CD8-positive, alpha-beta memory T cell (primary cell): ENCODE measurements around the gene CFAP251. TPM values are rescaled to one million over a fixed set of nuclear protein-coding genes. Genes with fewer than 3 reads are reported as not detected.
"Not testable (repeated sequence)": the region's sequence is repeated elsewhere in the genome, so short reads cannot be mapped to it uniquely, and the experiment has no call there.

ENCODE experiments used
- CTCF ChIA-PET: fragments of 350-600 bp; sonication (Branson Sonifier 250); formaldehyde crosslinking; loops from one replicate; lab custom pipeline; 2021; ENCODE audit warnings: antibody characterized with exemption; lab: Charles Lee
- POLR2A ChIA-PET: fragments of 350-600 bp; sonication (Branson Sonifier 250); formaldehyde crosslinking; loops from one replicate; lab custom pipeline; 2021; ENCODE audit warnings: antibody characterized with exemption; lab: Charles Lee
- DNase-seq, 5 donors: peaks; one replicate each; pipeline versions ENCODE4 v3.0.0 to v3.0.0-alpha.2; 2020 to 2022; ENCODE audit warnings: mixed read lengths in 1 of 5
- H3K27ac ChIP-seq: one replicate; pipeline ENCODE4 v1.7.0; 2013; ENCODE audit warnings: low read depth, mild to moderate bottlenecking, low read length, moderate library complexity
- H3K27me3 ChIP-seq: 2 replicates; pipeline ENCODE4 v1.7.0; 2013; ENCODE audit warnings: low read length, mild to moderate bottlenecking; ENCODE audit not compliant: insufficient read depth, poor library complexity, severe bottlenecking
- H3K36me3 ChIP-seq: 2 replicates; pipeline ENCODE4 v1.7.0; 2013; ENCODE audit warnings: mild to moderate bottlenecking, low read length, moderate library complexity; ENCODE audit not compliant: insufficient read depth
- H3K4me1 ChIP-seq: 2 replicates; pipeline ENCODE4 v1.7.0; 2013; ENCODE audit warnings: mild to moderate bottlenecking, low read length, moderate library complexity; ENCODE audit not compliant: insufficient read depth
- H3K4me3 ChIP-seq: 2 replicates; pipeline ENCODE4 v1.7.0; 2013; ENCODE audit warnings: mild to moderate bottlenecking, low read length
- H3K9me3 ChIP-seq: 2 replicates; pipeline ENCODE4 v1.7.0; 2013; ENCODE audit warnings: mild to moderate bottlenecking, low read length
- H3K27ac Mint-ChIP-seq, 8 donors: one replicate each; pipeline ENCODE4 v1.8.0; 2020 to 2021; ENCODE audit warnings: mixed read lengths in 8 of 8, mild to moderate bottlenecking in 6 of 8, inconsistent platforms in 3 of 8, moderate library complexity in 3 of 8
- H3K27me3 Mint-ChIP-seq, 2 donors: one replicate each; pipeline ENCODE4 v1.8.0; 2020 to 2021; ENCODE audit warnings: mixed read lengths in 2 of 2, mild to moderate bottlenecking in 1 of 2, moderate library complexity in 1 of 2
- H3K36me3 Mint-ChIP-seq, 3 donors: one replicate each; pipeline ENCODE4 v1.8.0; 2020 to 2021; ENCODE audit warnings: mixed read lengths in 3 of 3, inconsistent platforms in 1 of 3, mild to moderate bottlenecking in 1 of 3
- H3K4me1 Mint-ChIP-seq, 3 donors: one replicate each; pipeline ENCODE4 v1.8.0; 2020 to 2021; ENCODE audit warnings: mixed read lengths in 3 of 3, inconsistent platforms in 1 of 3, mild to moderate bottlenecking in 1 of 3
- H3K4me3 Mint-ChIP-seq, 7 donors: one replicate each; pipeline ENCODE4 v1.8.0; 2020 to 2021; ENCODE audit warnings: mixed read lengths in 7 of 7, mild to moderate bottlenecking in 6 of 7, moderate library complexity in 4 of 7, inconsistent platforms in 2 of 7
- H3K9me3 Mint-ChIP-seq, 5 donors: one replicate each; pipeline ENCODE4 v1.8.0; 2020 to 2022; ENCODE audit warnings: mixed read lengths in 5 of 5, mild to moderate bottlenecking in 3 of 5, moderate library complexity in 2 of 5, inconsistent platforms in 1 of 5
- polyA plus RNA-seq: library from polyadenylated mRNA; unstranded; fragments of 300-500 nt; fragmentation: Illumina TruSeq; gene quantifications from one replicate; pipeline ENCODE4 v1.2.3, GENCODE V29; 2021
- total RNA-seq, 2 experiments: library from RNA; stranded (reverse); gene quantifications; one replicate each; pipeline ENCODE4 v1.2.3, GENCODE V29; 2021

CFAP251 gene, protein sequence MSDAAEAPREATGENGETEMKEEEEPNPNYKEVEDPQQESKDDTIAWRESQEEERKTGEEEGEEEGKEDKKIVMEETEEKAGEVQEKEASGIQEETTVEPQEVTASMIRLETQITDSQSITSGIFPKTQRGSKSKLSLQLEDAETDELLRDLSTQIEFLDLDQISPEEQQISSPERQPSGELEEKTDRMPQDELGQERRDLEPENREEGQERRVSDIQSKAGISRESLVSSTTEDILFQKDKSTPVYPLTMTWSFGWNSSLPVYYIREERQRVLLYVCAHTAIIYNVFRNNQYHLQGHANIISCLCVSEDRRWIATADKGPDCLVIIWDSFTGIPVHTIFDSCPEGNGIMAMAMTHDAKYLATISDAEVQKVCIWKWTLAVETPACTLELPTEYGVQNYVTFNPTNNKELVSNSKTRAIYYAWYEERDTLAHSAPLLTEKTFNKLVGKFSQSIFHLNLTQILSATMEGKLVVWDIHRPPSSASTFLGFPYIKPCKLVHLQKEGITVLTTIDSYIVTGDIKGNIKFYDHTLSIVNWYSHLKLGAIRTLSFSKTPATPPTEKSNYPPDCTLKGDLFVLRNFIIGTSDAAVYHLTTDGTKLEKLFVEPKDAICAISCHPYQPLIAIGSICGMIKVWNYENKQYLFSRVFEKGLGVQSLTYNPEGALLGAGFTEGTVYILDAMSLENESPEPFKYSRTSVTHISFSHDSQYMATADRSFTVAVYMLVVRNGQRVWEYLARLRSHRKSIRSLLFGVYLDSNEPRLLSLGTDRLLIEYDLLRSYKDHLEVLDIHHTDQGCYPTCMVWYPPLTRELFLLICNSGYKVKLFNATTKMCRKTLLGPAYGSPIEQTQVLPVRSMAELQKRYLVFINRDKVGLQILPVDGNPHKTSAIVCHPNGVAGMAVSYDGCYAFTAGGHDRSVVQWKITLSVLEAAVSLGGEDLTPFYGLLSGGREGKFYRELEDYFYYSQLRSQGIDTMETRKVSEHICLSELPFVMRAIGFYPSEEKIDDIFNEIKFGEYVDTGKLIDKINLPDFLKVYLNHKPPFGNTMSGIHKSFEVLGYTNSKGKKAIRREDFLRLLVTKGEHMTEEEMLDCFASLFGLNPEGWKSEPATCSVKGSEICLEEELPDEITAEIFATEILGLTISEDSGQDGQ
- total RNA-seq (under 1 TPM; 0.31 to 0.72 TPM), polyA plus RNA-seq (not detected)

DNA sequence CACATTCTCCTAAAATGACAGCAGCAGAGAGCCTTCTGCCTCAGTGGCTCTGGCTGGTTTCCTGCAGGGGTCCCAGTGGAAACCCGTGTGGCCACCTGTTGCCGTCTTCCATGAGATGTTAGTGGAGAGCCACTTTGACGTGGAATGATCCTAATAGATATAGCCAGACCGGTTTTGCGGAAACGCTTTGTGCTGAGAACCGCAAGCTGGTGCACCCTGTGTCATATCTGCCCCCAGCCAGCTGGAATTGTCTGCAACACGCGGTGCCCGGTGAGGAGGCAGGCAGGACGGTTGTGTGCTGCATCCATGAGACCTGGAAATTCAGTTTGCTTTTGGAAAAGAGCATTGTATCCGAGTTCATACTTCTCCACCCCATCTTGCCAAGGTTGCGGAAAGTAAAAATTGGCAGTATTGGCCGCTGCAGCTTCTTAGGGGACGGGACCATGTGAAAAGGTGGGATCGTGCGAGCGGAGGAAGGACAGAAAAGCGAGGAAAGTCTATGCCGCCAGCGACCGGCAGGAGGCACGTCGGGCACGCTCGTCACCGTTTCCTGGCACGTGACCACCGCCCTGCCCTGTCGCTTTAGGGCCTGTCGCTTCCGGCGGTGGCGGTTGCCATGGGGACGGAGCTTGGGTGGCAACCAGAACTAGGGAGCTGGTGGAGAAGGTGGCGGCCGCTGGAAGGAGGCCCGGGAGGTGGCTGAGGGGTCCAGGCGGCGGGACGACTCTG is at the start of gene CFAP251:
TSS of gene CFAP251 (plus strand) at position 643 of the 729 bp plus-strand sequence. CDS start 2,714 bp downstream, outside the sequence.
- ChIA-PET CTCF (interaction anchor here (0.6 to 3.2 kb wide), 13 partner anchors 9 to 287 kb away, joined by 3 to 16 read pairs (median 5); no protein-coding TSS in a partner anchor), POLR2A (interaction anchor here (0.6 kb wide), 2 partner anchors 29 to 349 kb away, joined by 4 to 5 read pairs; no protein-coding TSS in a partner anchor)
- H3K4me3 Mint-ChIP-seq, result peak within 1 kb of the TSS; percentile 72 to 88 (median 85)
- no peaks in the 10 kb centered on the region for H3K27me3 Mint-ChIP-seq
- H3K27ac Mint-ChIP-seq, result peak within 1 kb of the TSS; percentile 91 to 99 (median 96)
- H3K4me1 Mint-ChIP-seq, result peaks cover 5 to 14% (median 11%) of the 10 kb centered on the region in 3 donors
- Histone ChIP-seq H3K4me1 (peaks cover 9% of the 10 kb centered on the region), H3K27ac (peak within 1 kb of the TSS; percentile 64), H3K9me3 (no peaks in the 10 kb centered on the region), H3K36me3 (no peaks in the 10 kb centered on the region), H3K27me3 (no peaks in the 10 kb centered on the region), H3K4me3 (peak within 1 kb of the TSS; percentile 54)
- peaks cover 0 to 33% (median 4%) of the 10 kb centered on the region in 3 donors for H3K36me3 Mint-ChIP-seq
- DNase-seq, result peak; percentile 94 to 99 (median 98)
- H3K9me3 Mint-ChIP-seq, result no peaks in the 10 kb centered on the region

DNA sequence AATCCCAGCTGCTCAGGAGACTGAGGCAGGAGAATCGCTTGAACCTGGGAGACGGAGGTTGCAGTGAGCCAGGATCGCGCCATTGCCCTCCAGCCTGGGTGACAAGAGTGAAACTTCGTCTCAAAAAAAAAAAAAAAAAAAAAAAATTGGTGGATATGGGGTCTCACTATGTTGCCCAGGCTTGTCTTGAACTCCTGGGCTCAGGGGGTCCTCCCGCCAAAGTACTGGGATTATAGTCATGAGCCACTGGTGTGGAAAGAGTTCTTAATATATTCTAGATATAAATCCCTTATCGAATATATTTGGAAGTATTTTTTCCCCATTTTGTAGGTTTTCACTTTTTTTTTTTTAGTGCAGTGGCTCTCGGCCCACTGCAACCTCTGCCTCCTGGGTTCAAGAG is 49.2 kb upstream of the CFAP251 start:
- H3K9me3 ChIP-seq, H3K4me1 ChIP-seq, H3K4me1 Mint-ChIP-seq, H3K27me3 ChIP-seq, H3K9me3 Mint-ChIP-seq, H3K27ac ChIP-seq, H3K36me3 ChIP-seq, DNase-seq, H3K27ac Mint-ChIP-seq, H3K36me3 Mint-ChIP-seq, POLR2A ChIA-PET, H3K27me3 Mint-ChIP-seq, H3K4me3 Mint-ChIP-seq, CTCF ChIA-PET, H3K4me3 ChIP-seq: not testable (repeated sequence)

DNA sequence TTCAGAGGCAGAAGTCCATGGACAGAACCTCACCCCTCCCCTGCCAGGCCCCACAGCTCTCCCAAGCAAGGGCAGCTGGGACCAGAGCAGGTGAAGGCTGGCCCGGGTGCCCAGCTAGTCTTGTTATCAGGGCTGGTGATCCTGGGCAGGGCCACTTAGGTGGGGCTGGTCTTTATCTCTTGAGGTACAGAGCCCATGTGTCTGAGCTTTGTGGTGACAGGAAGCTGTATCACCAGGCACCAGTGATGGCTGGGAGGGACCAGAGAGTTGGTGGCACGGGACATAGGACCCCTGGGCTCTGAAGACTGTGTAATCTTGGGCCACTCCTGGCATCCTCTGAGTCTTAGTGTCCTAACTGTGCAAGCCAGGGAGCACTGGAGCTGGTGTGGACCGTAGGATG is 46.9 kb upstream of the CFAP251 start:
- H3K4me3 Mint-ChIP-seq, result no peak overlapping the region
- ChIA-PET CTCF (interaction anchor here (1.1 to 2.0 kb wide), 2 partner anchors 10 to 28 kb away, joined by 3 to 8 read pairs; no protein-coding TSS in a partner anchor), POLR2A (no interaction called here)
- Histone ChIP-seq H3K36me3 (no peaks in the 10 kb centered on the region), H3K4me3 (no peak overlapping the region), H3K4me1 (no peaks in the 10 kb centered on the region), H3K27me3 (no peaks in the 10 kb centered on the region), H3K27ac (no peak overlapping the region), H3K9me3 (no peaks in the 10 kb centered on the region)
- H3K27ac Mint-ChIP-seq, result no peak overlapping the region
- no peak for DNase-seq
- no peaks in the 10 kb centered on the region for H3K27me3 Mint-ChIP-seq
- H3K4me1 Mint-ChIP-seq, result no peaks in the 10 kb centered on the region
- no peaks in the 10 kb centered on the region for H3K9me3 Mint-ChIP-seq
- H3K36me3 Mint-ChIP-seq, result no peaks in the 10 kb centered on the region

DNA sequence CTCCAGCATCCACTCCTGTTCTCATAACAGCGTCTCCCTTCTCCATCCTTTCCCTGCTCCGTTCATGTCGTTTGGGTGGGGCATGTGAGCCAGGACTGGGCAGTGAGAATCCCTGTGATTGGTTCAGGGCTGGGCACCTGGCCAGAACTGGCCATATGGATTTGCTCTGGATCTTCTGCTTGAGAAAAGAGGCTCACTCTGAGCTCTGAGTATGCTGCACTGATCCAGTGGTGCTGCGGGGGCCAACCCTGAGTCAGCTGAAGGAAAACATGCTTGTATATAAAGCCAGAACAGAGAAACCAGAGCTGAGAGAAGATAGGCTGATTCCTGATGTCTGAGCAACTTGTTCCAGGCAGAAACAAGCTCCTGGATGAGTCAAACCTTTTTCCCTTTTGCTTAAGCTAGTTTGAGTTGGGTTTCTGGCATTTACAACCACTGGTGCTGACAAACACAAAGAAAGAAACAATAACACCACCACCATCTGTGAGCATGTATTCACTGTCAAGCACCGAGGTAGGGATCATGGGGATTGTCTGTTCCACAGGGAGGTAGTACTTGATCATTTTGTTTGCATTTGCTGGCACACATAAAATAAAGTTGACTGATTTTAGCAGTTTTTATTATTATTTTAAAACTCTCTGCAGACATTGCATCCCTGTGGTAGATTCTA is 45.7 kb upstream of the CFAP251 start:
- H3K27ac ChIP-seq, result no peak overlapping the region
- no peaks in the 10 kb centered on the region for H3K36me3 ChIP-seq
- DNase-seq, result no peak
- Mint-ChIP-seq H3K36me3 (no peaks in the 10 kb centered on the region), H3K27ac (peak overlapping the region in 1 of 8 donors; percentile 12), H3K9me3 (no peaks in the 10 kb centered on the region), H3K27me3 (no peaks in the 10 kb centered on the region), H3K4me3 (no peak overlapping the region), H3K4me1 (no peaks in the 10 kb centered on the region)
- no peaks in the 10 kb centered on the region for H3K9me3 ChIP-seq
- H3K27me3 ChIP-seq, result no peaks in the 10 kb centered on the region
- CTCF ChIA-PET, result no interaction called here
- POLR2A ChIA-PET, result interaction anchor here (0.8 kb wide), 1 partner anchor 383 kb away, joined by 3 read pairs; no protein-coding TSS in a partner anchor
- no peaks in the 10 kb centered on the region for H3K4me1 ChIP-seq
- no peak overlapping the region for H3K4me3 ChIP-seq

DNA sequence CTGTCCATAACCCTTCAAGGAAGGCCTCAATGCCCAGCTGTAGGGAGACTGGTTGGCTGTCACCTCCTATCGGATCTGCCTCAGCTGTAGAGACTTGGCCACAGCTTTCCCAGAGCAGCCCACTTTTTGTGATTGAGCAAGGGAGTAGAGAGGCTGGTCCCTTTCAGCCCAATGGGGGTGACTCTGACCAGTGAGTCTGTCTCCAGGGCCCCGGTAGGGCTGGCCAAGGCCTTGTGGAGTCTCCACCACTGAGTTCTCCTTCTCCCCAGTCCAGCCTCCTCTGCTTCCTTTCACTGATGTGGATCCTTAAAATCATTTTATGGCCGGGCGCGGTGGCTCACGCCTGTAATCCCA is 45.2 kb upstream of the CFAP251 start:
- Mint-ChIP-seq H3K4me3 (no peak overlapping the region), H3K27ac (peak overlapping the region in 1 of 8 donors; percentile 54), H3K36me3 (no peaks in the 10 kb centered on the region), H3K27me3 (no peaks in the 10 kb centered on the region), H3K4me1 (no peaks in the 10 kb centered on the region), H3K9me3 (no peaks in the 10 kb centered on the region)
- no peaks in the 10 kb centered on the region for H3K9me3 ChIP-seq
- H3K36me3 ChIP-seq, result no peaks in the 10 kb centered on the region
- CTCF ChIA-PET, result no interaction called here
- H3K4me3 ChIP-seq, result no peak overlapping the region
- no peak for DNase-seq
- H3K27me3 ChIP-seq, result no peaks in the 10 kb centered on the region
- no peaks in the 10 kb centered on the region for H3K4me1 ChIP-seq
- POLR2A ChIA-PET, result interaction anchor here (0.8 kb wide), 1 partner anchor 384 kb away, joined by 3 read pairs; no protein-coding TSS in a partner anchor
- H3K27ac ChIP-seq, result no peak overlapping the region

DNA sequence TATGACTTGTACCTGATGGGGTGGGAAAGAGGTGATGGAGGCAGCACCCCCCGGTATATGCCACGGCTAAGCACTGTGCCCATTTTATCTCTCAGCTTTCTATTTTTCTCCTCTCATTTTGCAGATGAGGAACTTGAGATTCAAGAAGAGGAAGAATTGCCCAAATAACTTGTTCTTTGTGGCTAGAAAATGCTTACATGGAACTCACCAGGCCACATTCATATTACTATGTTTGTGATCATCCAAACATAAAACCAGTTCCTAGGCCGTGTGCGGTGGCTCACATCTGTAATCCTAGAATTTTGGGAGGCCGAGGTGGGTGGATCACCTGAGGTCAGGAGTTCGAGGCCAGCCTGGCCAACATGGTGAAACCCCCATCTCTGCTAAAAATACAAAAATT is 44.3 kb upstream of the CFAP251 start:
- CTCF ChIA-PET, result interaction anchor here (0.6 kb wide), 1 partner anchor 21 kb away, joined by 3 read pairs; no protein-coding TSS in a partner anchor
- H3K27ac Mint-ChIP-seq, result peak overlapping the region in 1 of 8 donors; percentile 17
- H3K4me3 Mint-ChIP-seq, result no peak overlapping the region
- H3K36me3 Mint-ChIP-seq, result no peaks in the 10 kb centered on the region
- H3K9me3 Mint-ChIP-seq, result no peaks in the 10 kb centered on the region
- POLR2A ChIA-PET, result no interaction called here
- no peaks in the 10 kb centered on the region for H3K27me3 ChIP-seq
- no peak for DNase-seq
- no peaks in the 10 kb centered on the region for H3K36me3 ChIP-seq
- H3K27me3 Mint-ChIP-seq, result no peaks in the 10 kb centered on the region
- H3K4me3 ChIP-seq, result no peak overlapping the region
- no peaks in the 10 kb centered on the region for H3K9me3 ChIP-seq
- no peaks in the 10 kb centered on the region for H3K4me1 ChIP-seq
- no peaks in the 10 kb centered on the region for H3K4me1 Mint-ChIP-seq
- no peak overlapping the region for H3K27ac ChIP-seq

DNA sequence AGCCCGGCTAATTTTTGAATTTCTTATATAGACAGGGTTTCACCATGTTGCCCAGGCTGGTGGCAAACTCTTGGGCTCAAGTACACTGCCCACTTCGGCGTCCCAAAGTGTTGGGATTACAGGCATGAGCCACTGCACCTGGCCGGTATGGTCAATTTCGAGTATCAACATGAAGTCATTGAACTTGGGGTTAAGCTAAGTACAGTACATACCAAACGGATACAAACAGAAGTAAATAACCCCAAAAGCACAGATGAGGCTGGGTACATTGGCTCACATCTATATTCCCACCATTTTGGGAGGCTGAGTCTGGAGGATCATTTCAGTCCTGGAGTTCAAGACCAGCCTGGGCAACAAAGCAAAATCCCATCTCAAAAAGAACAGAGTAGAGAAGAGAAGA is 42.8 kb upstream of the CFAP251 start:
- peak overlapping the region in 1 of 8 donors; percentile 32 for H3K27ac Mint-ChIP-seq
- H3K27me3 Mint-ChIP-seq, result no peaks in the 10 kb centered on the region
- H3K9me3 Mint-ChIP-seq, result no peaks in the 10 kb centered on the region
- H3K36me3 ChIP-seq, result no peaks in the 10 kb centered on the region
- H3K27ac ChIP-seq, result no peak overlapping the region
- no peaks in the 10 kb centered on the region for H3K9me3 ChIP-seq
- ChIA-PET POLR2A (interaction anchor here (0.7 kb wide), 1 partner anchor 1150 kb away, joined by 5 read pairs; no protein-coding TSS in a partner anchor), CTCF (no interaction called here)
- no peaks in the 10 kb centered on the region for H3K36me3 Mint-ChIP-seq
- H3K27me3 ChIP-seq, result no peaks in the 10 kb centered on the region
- no peaks in the 10 kb centered on the region for H3K4me1 Mint-ChIP-seq
- no peak for DNase-seq
- H3K4me3 ChIP-seq, result no peak overlapping the region
- H3K4me1 ChIP-seq, result no peaks in the 10 kb centered on the region
- no peak overlapping the region for H3K4me3 Mint-ChIP-seq
